Erythroblast (primary cell): Measurements from ENCODE around the gene ATRAID.
"Not testable (repeated sequence)": the region's sequence is repeated elsewhere in the genome, so short reads cannot be mapped to it uniquely, and the experiment has no call there.

Experiments
- GATA1 ChIP-seq: IDR thresholded peaks from 2 replicates; pipeline ENCODE4 v1.6.1; 2011; ENCODE audit warnings: low read depth, mild to moderate bottlenecking, control low read depth, low read length, moderate library complexity
- POLR2A ChIP-seq: IDR thresholded peaks from 2 replicates; pipeline ENCODE4 v1.6.1; 2011; ENCODE audit warnings: mild to moderate bottlenecking, low read length

- TF ChIP-seq POLR2A, GATA1: not testable (repeated sequence)
Observed at GRCh38 chr2:27175781-27176180, 36.1 kb upstream of the ATRAID start.
